ENCODE measurements around the gene GALNT18.

Gene GALNT18

DNA sequence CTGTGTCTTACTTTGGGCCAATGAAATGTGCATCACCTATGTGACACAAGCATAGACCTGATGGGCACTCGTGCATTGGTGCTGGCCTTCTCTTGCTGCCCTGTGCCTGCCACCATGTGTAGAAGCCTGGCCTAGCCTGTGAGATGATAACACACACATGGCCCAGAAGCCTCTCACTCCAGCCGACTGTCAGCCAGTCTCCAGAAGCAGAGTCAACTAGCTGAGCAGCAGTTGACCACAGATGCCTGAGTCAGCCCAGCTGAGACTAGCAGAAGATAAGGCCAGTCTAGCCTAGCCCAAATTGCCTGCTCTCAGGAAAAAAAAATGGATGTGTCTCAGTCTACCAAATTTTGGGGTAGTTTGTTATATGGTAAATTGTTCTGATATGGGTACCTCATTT is 314.9 kb downstream of the GALNT18 start:
- no peak for DNase-seq (ENCODE audit: low spot score)

DNA sequence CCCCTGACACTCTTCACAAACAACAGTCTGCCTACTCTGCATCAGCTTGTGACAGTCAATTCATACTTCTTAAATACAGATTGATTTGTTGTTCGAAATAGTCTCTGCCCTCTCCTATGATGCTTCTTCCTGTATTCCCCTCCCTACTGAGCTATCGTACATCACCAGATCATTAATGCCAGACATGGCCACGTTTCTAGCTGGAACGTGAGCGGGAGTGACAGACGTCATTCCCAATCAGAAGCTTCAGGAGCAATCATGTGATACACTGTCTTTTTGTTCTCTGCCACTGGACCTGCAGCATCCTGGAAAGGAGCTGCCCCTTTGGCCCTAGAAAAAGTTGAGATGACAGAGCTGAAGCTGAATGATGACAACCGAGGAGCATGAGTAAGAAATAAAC is 317.3 kb downstream of the GALNT18 start:
- no peak for DNase-seq (ENCODE audit: low spot score)

DNA sequence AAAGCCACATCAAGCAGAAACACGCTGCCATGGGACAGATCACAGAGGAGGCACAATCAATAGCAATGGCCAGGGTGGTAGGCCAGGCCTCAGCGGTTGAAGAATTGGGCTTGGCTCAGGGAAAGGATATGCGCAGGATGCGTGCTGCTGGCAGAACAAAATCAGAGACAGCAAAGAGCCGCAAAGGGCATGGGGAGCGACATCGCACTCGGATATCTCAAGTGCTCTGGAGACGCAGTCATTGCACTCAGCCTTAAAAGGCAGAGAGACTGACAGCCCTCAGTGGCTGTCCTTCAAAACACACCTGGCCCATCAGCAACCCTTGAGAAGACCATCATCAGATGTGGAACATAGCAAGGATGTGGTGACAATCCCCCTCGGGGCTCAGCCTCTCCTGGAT is 319.2 kb downstream of the GALNT18 start:
- DNase-seq (ENCODE audit: low spot score), result no peak

DNA sequence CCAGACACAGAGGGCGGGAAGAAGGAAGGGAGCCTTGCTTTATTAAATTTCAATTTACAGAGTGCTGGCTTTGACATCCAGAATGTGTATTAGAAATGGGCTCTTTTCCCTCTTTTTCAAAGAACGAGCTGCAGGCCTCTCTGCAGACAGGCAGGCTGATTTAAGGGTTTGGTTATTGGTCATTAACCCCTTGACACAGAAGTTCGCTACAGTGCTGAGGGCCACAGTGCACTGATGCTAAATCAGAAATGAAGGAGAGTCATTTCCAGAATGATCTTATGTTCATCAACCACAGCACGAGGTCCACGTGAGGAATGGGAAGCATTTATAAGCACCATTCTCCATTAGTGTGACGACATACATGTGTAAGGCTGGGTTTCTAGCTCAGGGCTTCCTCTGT is 320.6 kb downstream of the GALNT18 start:
- no peak for DNase-seq (ENCODE audit: low spot score)

DNA sequence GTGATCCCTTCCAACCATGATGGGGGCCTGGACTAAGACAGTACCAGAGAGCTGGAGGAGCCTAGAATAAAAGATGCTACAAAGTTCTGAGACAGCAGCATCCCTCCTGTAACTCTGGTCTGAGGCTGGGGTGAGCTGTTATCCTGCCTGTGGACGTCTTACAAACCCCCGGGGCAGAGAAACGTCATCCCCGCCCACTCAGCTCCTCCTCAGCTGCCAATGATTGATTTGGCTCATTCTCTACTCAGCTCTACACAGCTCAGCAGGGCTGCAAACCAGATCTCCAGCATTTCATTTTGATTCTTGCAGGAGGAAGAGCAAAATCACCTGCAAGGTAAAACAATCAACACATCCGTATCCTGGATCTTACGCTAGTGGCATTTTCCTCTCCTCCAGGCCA is 324.2 kb downstream of the GALNT18 start:
- DNase-seq (ENCODE audit: low spot score), result no peak

DNA sequence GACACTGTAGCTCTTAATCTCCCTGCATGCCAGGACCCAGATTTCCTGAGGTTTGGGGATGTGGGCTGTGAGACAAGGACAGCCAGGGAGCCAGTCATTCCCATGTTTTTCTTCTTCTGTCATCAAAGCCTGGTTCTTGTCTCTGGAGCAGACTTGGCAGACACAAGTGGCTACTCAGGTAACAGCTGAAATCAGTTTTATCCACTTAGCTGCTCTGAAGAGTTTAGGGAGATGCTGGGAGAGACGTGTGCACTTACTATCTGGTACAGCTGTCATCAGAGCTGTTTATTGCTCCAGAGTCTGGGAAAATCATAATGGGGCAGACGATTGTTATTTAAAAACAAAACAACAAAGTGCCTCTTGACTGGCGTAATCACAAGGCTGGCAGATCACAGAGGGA is 325.4 kb downstream of the GALNT18 start:
- no peak for DNase-seq (ENCODE audit: low spot score)

DNA sequence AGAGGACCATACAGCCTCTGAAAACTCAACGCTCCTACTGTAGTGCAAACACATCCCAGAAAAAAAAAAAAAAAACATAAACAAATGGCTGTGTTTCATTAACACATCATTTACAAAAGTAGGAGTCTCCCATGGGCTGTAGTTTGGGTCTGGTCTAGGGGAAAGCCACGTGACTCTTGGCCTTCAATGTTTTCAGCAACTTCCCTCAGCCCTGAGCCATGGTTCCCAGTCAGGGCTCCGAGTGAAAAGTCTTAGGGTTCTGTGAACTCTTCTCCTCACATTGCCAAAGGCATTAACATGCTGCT is 327.3 kb downstream of the GALNT18 start:
- no peak for DNase-seq (ENCODE audit: low spot score)

DNA sequence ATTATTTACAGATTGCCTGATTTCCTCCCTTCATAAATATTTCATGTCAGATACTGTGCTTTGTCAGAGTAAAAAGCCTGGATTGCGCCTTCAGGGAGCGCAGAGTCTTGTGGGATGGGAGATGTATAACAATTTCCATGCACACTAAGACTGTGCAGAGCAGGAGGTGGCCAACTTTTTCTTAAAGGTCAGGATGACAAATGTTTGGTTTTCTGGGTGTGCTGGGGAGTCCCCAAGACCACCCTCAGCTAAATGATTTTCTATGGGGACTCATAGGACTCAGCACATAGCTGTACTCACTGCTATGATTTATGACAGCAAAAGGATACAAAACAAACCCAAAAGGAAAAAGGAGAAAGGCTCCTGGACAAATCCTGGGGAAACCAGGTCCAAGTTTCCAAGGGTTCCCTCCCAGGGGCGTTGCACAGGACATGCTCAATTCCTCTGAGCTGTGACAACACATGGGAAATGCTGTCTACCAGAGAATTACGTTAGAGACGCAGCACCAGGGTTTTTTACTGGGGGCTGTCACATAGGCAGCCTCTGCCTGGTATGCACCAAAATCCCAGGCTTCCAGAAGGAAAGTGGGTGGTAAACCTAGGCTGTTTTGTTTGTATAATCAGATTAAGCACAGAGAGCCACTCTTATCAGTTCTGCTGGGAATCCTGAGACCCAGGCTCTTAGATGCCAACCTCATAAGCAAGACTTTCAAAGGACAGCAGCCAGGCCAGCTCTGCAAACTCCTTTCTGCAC is 327.8 kb downstream of the GALNT18 start:
- DNase-seq (ENCODE audit: low spot score), result no peak

DNA sequence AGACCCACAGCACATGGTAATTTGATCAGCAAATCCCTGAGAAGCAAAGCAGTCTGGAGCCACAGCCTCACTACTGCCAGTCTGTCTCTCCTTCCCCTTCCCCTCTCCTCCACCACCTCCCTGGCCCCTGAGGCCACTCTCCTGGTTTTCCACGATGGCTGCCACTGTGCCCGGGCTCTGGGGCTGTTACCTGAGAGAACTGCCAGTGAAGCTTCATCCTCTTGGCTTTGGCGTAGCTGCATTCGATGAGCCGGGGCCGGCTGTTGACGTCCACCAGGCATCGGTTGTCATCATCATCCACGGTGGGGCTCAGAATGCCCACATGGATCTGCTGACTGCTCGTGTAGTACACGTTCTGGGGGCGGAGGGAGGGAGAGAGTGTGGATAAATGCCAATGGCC is 329.0 kb downstream of the GALNT18 start:
- DNase-seq (ENCODE audit: low spot score), result no peak

DNA sequence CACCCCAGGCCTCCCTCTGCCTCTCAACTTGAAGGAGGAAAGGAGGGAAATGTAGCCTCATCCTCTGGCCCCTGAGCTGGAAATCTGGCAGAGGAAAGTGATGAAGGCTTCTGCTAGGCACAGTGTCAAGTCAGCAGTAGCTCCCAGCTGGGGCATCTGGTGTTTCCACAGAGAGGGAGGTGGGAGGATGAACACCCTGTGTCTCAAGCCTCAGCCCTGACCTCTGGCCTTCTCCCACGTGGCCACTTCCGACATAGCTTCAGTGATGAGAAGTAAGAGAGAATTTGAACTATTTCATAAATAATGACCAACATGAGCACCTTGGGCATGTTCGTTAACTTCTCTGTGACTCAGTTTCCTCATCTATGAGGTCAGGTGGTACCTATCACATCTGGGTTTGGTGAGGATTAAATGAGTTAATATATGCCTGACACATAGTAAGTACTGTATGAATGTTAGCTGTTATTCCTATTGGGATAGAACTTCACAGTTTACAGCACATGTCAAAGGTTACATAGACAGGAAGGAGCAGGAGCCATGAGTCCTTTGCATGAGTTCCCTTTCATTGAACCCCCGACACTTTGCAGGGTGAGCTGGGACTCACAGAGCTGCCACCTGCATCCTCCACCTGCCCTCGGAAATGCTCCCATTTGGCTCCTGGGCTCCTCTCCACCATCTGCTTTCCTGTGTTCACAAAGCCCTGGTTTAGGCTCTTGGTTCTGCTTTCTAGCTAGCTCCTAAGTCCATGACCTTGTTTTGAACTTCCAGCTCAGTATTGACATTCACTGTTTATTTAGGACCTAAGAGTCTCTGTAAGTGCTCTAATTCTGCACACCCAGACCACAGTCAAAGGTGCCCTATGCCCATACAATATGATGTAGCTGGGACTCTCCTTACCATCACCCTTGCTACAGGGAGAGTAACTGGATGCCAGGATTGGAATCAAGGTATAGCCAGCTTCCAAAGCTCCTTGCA is 330.5 kb downstream of the GALNT18 start:
- no peak for DNase-seq (ENCODE audit: low spot score)

DNA sequence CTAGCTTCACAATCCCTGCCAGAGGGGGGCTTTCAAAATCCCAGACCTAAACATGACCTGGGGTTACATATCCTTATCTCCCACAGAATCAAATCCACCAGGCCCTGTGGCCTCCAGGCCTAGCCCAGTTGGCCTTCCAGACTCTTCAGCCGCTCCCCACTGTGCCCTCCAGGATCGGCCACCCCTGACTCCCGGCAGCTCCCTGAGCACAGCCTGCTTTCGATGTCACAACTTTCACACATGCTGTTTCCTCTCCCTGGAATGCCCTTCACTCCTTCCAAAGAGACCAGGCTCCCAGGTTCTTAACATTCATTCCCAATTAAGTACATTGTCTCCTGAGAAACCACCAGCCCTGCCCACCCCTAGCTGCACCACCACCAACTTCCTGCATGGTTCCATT is 331.5 kb downstream of the GALNT18 start:
- DNase-seq (ENCODE audit: low spot score), result no peak

DNA sequence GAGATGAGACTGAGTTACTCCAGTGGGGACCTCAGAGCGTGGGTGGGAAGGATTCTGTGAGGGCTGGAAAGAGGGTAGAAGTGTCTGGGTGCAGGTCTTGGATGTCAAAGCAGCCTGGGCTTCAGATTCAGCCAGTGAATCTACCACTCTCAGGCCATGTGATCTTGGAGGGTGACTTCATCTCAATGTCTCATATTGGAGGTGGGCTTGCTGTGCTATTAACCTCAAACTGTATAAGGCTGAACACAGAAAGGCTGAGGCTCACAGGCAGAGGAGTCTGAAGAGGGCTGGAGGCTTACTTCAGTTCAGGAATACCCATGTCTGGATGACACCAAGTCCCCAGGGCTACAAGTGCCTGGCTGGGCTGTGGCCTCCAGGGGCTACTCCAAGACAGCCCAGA is 332.1 kb downstream of the GALNT18 start:
- no peak for DNase-seq (ENCODE audit: low spot score)

DNA sequence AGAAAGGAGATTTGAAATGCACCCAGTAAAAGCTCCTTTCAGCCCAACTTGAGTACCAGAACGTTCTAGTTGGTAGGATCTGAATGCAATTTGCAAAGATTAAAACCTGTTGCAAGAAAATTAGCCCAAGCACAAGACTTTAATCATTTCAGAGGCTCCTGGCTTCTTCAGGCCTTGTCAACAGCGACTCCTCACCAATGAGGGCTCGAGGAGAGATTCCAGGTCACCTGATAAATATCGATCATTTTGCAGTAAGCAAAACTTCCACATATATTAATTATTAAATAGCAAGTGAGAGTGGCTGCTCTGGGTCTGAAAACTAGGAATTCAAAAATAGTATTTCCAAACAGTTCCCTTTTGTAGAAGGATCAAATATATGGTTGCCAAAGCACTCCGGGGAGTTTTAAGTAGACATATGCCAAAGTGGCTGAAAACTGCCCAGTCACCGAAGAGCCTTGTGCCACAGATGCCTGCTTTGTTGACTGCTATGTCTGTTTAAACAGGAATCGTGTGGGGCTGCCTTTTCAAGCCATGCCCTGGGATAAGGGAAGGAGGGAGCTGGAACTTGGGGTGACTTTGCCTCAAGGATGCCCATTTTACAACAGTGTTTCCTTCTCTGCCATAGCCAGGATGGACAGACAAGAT is 332.7 kb downstream of the GALNT18 start:
- no peak for DNase-seq (ENCODE audit: low spot score)

DNA sequence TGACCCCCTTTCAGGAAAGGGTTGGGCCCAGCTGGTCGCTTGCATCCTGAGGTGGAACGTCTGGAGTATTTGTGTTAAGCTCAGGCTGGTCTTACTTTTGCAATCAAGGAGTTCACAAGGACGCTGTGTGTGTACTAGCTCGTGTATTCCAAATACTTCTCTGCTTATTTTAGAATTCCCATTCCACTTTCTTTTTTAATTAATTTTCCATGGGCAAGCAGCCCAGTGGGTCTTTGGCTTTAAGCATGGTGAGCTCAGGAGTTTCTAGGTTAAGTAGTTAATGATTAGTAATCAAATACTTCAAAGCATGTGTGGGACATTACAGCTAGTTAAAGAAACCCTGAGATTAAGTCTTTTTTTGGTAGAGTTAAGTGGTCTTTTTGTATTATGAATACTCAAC is 337.3 kb downstream of the GALNT18 start:
- DNase-seq (ENCODE audit: low spot score), result no peak

DNA sequence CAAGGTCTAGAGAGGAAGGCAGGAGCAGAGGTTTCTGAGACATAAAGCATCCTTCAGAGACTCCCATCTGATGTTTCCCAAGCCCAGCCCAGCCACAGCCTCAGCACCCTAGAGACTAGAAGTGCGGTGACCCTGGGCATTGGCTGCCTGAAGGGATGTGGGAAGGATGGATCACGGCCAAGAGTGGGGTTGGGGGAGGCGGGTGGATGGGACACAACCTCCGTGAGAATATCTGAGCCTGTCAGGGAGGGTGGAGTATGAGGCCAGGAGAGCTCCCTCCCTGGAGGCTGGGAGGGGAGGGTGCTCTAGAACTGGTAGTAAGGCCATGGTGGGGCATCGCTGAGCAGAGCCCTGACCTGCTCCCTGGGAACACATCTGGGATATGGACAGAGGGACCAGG is 340.2 kb downstream of the GALNT18 start:
- DNase-seq (ENCODE audit: low spot score), result no peak

DNA sequence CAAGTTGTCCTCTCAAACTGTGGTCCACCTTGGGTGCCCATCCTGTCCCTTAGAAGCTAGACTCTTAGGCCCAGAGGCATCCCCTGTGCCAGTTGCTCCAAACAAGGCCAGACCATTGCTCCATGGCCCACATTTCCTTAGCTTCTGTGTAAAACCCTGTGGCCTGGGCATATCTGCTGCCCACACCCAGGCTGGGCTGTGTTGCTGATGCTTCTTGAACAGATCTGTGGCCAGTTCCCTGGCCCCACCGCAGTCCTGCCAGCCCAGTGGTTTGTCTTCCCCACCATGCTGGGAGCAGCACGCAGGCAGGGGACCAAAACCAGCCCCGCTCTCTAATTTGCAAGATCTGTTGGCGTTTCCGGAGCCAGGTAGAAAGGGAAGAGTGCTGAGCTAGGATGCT is 341.0 kb downstream of the GALNT18 start:
- DNase-seq (ENCODE audit: low spot score), result no peak

DNA sequence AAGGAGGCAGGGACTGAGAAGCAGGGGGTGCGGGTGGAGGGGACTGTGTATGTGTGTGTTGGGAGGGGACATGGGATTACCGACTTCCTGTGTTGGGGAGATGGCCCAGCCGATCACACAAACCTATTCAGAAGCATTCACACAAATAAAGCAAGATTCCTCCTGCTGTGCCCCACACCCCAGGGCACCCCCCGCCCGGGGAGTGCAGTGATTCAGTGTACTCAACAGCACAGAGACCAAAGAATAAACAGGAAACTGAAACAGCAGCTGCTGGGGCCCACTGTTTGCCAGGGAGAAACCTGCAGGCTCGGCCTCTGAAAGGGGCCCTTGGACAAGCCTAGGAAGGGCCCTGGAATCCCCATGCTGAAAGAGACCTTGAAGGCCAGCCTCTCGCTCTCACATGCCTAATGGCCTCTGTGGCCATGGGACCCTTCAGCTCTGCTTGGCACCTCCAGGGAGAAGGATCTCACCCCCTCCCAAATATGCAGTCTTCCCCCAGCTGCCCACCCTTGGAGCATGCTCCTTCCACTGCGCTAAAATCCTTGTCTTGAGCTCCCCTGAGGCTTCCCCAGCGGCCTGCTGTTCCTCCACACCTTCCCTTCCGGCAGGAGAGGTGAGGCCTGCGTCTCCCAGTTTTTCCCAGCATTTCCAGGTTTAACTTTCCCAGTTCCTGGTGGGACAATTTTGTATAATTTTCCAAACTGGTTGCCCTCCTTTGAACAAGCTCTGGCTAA is 341.7 kb downstream of the GALNT18 start:
- no peak for DNase-seq (ENCODE audit: low spot score)

DNA sequence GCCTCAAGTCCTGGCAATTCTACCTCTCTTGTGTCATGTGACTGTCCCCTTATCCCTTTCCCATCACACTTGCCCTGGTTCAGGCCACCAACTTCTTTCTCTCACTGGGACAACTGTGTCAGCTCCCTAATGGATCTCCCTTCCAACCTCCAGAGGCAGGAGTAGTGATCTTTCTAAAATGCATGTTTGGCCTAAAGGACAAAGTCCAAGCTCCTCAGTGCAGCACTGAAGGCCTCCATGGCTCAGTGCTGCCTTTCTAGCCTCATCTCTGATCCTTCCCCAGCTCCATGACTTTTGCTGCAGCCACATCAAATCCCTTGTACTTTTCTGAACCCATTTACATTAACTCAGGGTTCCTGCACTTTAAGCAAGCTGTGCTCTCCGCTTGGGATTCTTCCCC is 349.6 kb downstream of the GALNT18 start:
- DNase-seq (ENCODE audit: low spot score), result no peak

DNA sequence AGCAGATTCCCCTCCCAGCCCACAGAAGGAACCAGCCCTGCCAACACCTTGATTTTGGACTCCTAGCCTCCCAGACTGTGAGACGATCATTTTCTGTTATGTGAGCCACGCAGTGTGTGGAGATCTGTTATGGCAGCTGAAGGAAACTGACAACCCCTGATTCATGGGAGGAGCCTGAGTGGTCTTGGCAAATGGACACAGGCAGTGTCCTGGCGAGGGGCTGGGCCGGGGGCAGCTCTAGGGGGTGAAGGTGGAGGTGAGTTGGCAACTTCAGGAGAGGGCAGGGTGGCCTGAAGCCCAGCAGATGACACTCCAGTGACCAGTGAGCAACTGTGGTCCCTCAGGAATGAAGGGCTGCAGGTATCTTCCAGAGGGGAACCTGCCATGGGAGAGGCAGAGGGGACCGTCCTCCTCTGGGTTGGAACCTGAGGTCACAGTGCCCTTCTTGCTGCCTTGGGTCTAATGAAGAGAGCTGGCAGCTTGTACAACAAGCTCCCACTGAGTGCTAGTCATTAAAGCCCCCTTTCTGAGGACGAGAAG is 351.5 kb downstream of the GALNT18 start:
- no peak for DNase-seq (ENCODE audit: low spot score)

DNA sequence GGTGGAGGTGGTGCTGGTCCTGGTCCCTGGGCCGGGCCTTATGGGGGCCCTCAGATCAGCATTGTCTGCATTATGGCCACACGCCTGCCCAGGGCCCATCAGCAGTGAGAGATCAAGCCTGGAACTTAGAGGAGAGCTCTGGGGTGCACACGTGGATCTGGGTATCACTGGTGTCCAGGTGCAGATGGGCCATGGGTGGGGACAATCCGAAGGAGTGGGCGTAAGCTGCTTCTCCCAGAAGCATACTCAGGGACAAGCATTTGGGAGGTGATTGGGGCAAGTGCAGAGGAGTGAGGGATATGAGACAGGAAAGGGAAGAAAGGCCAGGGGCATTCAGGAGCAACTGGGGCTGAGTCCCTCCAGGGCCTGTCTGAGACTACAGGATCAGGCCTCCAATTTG is 353.1 kb downstream of the GALNT18 start:
- DNase-seq (ENCODE audit: low spot score), result no peak

DNA sequence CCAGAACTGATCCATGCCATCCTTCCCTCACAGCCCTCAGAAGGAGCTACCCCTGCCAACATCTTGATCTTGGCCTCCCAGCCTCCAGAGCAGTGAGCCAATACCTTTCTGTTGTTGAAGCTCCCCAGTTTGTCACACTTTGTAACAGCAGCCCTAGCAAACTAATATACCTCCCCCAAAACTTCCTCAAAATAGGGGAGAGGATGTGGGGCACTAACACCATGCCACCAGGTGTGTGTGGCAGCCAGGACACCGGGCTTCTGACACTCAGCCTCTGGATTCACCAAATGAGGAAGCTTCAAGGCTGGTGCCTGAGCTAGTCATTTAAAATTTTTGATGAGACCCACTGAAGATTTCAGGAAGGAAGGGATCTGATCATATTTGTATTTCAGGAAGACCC is 353.7 kb downstream of the GALNT18 start:
- DNase-seq (ENCODE audit: low spot score), result no peak

DNA sequence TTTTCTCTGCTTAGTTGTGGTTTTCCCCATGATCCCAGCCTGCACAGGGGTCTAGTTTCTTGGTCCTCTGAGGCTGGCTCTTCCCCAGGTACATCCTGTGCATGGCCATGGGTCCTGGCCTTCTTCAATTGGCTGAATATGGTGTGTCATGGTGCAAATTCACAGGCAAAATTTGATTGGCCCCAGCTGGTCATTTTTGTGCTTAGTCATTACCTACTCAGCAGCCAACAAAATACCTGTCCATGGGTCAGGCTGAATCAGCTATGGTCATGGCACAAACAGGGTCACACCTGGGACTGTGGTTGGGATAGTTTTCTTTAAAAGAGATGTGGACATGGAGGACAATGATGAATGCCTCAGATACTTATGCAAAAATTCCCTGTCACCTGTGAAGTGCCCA is 354.5 kb downstream of the GALNT18 start:
- no peak for DNase-seq (ENCODE audit: low spot score)
